IPS DF 4.7 (cell line): ENCODE data around the gene VSX2.

ENCODE experiments used
- DNase-seq: peaks from one replicate; pipeline ENCODE4 v3.0.0-alpha.2; 2013; ENCODE audit warnings: low spot score; ENCODE audit errors: extremely low read depth

Gene VSX2

DNA sequence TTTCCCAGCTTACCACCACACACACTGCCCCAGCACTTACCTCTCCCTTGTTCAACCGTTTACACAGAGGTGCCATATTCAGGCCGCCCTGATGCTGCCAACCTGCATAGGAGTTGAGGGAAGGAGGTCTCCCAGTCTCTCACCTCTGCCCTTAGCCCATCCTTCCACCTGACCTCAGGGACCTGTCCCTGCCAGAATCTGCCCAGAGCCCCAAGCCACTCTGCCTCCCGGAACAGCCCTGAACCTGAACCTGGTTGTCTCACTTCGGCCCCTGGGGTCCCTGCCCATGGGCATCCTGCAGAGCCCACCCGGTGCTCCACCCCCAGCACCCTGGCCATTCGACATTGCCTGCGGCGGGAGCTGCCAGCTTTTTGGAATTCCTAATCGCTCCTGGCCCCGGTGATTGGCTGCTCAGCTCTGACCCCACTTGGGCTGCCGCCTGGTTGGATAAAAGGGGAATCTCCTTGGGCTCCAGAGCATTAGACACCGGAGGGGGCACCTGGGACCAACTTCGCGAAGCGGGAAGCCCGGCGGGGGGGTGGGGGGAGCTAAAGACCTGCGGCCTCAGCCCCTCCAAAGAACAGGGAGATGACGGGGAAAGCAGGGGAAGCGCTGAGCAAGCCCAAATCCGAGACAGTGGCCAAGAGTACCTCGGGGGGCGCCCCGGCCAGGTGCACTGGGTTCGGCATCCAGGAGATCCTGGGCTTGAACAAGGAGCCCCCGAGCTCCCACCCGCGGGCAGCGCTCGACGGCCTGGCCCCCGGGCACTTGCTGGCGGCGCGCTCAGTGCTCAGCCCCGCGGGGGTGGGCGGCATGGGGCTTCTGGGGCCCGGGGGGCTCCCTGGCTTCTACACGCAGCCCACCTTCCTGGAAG lies at the start of gene VSX2:
Gene VSX2 (plus strand): TSS at position 476 of the 874 bp plus-strand sequence. CDS start 113 bp downstream, at position 589.
- DNase-seq, result no peak

DNA sequence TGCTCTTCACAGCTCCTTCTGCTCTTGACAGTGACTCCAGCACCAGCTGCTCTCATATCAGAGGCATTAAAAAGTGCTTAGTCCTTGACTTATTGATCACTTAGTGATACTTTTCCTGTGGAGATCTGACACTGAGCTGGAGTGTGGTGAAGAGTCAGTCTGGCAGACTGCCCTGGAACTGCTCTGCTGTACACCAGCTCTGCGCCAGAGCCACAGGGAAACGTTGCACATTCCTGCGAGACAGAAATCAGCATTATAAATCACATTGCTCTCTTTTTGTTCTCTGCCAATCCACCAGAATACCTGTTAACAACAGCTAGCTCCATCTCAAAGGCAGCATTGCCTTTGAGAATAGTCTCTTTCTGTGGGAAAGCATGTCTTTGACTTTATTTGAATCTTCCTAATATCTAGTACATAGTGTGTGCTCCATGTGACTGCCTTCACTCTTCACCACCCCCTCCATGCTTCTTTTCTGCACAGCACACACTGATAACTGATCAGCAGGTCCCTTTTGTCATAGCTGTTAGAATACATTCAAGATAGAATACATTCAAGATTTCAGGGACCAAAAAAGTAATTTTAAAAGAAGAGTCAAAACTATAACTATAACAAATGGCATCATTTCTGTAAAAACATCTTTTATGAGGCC lies 48.2 kb upstream of the VSX2 start:
- DNase-seq, result no peak

DNA sequence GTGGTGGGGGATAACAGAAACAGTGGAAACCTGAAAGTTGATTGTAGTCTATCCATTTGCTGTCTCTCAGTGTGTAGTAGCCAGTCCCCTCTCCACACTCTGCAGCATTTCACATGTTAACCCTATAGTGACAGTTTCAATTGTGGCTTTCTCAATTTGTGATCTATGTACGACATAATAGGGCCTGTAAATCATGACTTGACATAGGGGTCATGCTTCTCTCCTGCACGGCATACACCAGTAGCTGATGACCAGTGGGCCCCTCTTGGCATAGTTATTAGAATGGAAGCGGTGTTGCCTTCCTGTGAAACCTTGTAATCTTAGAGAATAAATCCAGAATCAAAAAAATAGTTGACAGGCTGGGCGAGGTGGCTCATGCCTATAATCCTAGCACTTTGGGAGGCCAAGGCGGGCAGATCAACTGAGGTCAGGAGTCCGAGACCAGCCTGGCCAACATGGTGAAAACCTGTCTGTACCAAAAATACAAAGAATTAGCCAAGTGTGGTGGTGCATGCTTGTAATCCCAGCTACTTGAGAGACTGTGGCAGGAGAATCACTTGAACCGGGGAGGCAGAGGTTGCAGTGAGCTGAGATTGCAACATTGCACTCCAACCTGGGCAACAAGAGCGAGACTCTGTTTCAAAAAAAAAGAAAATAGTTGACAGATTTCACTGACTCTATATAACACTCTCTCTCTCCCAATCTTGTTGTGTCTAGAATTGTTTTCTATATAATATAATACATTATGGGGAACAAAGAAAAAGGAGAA lies 44.6 kb upstream of the VSX2 start:
- DNase-seq, result no peak

DNA sequence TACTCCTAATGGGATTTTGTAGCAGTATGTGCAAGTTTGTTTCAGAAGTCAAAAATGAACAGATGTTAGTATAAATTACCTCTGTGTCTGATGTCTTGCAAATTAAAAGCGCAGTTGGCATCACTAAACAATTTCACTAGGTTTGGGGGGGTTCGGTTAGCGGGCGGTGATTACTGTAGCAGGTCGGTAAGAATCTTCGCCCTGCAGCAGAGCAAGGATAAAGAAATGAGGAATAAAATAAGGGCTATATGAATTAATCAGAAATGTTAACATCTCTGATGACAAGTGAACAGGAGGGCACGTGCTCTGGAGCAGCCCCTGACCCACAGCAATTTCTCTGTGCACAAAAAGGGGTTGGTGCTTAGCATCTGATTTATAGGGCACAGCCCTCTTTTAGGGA lies 43.6 kb upstream of the VSX2 start:
- no peak for DNase-seq

DNA sequence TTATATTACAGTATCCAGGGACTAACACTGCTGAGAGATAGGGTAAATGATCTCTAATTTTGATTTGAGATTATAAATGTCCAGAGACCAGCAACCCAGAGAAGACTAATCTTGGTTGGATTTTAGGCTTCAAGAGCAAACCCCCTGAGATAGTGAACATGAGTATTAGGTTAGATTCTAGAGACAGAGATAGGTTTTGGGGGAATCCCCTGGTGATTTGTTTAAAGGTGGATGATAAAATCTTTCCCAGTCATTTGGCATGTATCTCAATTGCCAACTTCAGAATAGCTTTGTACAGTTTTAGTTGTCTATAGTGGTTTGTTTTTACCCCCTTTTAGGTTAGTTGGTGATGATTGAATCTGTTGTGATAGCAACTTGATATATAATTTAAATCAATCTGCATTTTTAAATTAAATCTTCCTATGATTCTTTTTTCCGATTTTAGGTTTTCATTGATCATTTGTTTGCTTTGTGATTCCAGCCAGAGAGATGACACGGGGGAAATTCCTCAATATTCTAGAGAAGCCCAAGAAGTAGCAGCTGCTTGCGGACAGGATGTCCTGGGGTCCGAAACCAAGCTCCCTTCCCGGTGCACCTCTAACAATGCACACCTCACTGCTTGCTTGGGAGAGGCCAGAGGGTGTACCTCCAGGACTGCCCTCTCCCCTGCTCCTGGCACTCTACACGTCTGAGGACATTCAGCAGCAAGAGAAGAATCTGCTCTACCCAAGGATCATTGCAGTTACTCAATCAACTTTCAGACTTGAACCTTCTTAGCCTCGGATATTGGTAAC lies 40.6 kb upstream of the VSX2 start:
- no peak for DNase-seq

DNA sequence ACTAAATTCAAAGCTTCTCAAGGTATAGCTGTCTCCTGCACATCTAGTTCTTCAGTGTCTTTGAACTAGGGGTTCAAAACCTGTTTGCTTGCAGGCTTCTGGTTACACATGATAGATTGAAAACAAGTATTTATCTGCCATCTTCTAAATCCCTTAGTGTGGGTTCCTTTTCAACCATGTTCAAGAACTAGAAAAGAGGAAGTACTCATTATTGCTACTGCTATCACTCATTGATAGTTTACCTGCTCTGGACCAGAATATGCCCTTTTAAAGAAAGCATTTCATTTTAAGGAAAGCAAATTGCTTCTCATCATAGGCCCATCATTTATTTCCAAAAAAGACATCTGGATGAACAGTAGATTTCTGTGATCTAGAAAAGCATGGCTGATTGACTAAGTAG lies 37.1 kb upstream of the VSX2 start:
- no peak for DNase-seq

DNA sequence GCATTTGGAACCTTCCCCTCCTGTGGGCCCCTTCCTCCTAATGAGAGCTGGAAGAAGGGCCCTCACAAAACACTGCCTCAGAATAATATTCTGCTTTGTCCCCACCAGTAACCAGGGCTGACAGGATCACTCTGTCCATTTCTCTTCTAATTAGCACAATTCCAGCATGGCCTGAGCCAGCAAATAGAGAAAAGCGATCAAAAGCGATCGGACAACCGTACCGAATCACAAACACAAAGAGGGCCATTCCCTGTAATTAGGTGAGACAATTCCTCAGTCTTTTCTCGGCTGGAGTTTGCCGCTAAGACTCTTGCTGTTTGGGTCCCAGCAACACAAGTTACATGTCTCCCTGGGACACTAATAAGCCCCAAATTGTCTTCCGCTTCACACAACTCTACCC lies 35.6 kb upstream of the VSX2 start:
- no peak for DNase-seq

DNA sequence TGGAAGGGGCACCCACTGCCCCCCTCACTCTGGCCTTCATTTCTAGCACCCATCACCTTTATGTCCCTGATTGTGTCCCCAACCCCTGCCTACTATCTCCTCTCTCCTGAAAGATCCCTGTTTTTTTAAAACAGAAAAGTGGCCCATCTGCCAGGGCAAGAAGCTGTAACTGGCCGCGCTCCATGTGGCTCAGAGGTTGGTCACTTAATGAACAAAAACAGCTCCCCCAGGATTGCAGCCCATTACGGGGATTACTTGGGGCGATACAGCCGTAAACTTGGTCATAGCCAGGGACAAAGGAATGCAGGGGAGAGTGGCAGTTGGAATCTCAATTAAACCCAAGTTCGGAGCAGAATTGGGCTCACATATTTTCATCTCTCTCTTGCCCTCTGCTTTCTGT lies 34.8 kb upstream of the VSX2 start:
- DNase-seq, result no peak

DNA sequence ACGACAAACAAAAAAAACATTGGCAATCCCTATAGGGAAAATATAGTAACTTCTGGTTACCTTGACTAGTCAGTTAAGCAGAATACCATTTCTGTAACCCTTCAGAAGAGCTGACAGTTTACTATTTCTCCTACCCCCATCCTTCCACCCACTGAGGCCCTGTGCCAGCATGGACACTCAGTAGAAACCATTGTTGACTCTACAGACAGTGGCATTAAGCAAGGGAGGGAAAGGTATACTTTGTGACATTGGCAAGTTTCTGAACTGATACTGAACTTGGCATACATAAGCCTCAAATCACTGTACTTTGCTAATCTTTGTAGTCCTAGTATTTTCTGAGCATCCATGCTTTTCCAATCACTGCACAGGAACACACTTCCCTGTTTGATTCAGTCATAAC lies 33.4 kb upstream of the VSX2 start:
- DNase-seq, result no peak

DNA sequence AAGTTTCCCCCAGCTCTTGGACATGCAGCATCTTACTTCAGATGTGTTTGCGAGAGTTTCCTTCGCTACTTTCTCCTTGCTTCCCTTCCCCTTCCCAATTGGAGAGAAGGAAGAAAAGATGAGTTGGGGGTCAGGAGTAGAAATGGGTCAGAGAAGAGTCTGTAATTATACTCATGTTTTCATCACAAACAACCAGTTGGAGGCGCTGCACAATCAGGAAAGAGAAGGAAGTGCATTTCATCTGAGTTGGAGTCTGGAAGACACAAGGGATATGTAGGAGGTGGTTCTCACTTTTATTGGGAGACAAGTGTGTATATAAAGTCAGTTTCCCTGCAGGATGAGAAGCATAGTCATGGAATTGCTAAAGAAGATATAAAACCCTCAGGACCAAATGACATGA lies 31.3 kb upstream of the VSX2 start:
- peak; percentile 22 for DNase-seq

DNA sequence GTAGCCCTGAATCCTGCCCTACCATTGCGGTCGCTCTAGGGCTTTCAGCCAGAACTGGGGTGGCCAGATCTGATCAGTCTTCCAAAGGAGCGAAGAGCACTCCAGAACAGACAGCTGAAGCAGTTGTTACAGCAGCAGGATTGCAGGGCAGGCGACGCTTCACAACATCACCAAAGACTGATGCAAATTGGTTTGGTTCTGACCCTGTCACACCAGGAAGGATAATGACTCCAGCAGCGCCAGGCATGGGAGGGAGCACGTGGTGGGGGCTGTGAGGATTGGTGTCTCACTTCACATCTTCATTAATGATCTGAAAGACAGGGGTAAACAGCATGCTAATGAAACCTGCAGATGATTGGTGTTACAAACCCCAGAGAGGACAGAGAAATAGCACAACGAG lies 30.6 kb upstream of the VSX2 start:
- DNase-seq, result no peak

DNA sequence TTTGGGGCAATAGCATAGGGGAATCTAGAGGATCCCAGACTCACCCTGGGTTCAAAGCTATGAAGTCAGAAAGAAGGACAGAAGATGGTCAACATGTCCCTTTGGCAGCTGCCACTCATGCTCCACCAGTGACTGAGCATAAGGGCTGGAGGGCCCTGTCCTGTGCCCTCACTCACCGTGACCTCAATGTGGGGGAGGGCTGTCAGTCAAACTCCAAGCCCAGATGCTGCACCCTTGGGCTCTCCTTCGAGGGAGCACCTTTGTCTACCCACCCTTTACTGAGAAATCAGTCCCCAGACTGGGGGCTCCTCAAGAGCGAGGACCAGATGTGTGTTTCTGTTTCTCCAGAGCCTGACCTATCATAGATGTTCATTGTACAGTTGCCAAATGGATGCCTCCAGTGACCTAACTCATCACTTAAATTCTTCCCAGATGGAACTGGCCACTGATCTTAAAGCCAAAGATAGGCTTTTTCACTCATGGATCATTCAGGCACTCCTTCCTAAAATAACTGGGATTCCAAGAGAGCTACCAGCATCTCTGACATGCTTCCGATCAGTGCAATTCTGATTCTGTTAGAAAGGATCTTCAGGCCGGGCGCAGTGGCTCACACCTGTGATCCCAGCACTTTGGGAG lies 27.2 kb upstream of the VSX2 start:
- no peak for DNase-seq

DNA sequence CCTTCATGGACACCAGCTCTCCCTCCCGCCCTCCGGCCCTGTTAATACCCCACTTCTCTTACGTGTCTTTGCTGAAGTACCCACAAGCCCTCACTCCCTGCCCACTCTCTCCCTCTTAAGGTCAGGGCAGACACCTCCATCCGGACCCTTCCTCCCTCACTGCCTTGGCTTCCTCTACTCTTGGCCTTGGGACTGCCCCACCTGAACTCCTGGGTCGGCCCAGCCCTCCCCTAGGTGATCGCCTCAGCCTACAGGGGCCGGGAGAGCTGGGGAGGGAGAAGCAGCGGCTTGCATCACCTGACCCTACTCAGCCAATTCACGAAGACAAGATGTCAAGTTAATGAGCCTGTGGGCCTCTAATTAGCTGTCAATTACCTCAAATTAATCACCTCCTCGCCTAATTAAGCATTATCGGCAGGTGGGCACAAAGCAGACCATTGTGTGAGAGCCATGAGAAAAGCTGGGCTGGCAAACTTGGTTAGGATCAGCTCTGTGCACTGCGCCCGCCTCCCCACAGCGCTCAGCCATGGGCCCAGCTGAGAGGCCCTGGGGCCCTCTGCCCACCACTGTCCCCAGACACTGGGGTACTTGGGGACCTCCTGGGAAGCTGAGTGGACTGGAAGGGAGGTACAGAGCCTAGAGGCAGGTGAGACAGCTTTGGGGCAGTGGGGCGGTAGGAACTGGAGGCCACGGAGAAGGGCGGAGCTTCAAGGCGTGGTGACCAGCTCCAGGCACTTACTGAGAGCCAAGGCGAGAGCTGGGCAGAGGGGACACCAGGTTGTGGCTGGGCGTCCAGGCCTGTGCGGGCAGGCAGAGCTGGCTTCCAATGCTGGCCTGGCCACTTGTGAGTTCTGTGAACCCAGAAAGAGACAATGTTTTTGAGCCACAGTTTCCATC lies 25.1 kb upstream of the VSX2 start:
- no peak for DNase-seq

DNA sequence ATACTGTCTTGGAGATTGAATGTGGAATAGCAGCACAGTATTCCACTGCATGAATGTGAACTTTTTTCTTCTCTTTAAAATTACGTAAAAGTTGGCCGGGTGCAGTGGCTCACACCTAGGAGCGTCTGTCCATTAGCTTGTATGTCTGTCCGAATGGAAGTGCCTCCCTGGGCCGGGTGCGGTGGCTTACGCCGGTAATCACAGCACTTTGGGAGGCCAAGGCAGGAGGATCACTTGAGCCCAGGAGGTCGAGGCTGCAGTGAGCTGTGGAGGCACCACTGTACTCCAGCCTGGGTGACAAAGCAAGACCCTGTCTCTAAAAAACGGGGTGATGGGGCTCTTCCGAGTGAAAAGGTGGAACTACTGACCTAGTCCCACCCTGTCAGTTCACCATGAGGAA lies 22.6 kb upstream of the VSX2 start:
- no peak for DNase-seq

DNA sequence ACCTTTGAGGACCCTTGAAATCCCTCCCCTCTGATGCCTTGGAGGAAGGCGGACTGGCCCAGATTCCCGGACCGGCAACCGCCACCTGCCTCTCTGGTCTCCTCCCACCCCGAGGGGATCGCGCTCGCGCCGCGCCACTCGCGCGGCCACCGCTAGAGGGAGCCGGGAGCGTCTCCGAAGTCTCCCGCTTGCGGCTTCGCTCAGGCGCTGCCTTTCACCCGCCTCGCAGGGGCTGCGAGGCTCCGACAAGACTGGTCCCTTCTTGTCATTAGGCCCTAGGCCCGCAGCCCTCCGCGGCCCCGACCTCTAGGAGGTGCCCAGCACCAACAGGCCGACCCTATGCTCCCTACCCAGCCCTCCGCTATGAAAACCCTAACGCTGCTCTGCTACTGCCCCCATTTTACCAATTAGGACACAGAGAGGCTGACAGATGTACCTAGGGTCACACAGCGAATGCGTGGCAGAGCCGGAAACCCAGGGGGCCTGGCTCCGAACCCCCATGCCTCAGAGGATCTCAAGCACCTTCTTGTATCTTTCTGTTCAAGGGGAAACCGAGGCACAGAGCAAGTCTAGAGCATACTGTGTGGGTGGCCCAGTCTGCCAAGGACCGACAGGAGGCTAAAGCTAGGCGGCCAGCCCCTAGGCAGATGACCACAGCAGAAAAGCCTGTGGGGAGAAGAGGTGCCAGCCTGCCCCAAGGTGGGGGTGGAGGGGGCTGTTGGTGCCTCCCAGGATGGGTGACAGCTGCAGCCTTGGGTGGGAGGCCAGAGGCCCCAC lies 21.4 kb upstream of the VSX2 start:
- peak; percentile 53 for DNase-seq

DNA sequence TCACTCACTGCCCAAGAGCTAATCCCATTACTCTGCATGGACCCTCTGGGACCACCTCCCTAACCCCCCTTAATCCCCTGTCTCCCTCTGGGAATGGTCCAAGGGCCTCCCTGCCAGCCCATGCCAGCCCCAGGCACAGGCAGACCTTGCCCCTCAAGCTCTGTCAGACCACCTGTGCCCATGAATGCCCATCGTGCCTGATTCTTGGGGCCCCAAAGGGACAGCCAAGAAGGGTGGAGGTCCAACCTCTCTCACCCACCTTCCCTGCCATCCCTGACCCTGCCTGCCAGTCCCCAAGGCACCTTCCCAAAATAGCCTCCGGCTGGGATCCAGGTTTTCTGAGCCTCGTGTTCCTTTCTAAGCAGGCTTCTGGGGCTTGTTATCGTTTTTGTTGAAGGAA lies 20.8 kb upstream of the VSX2 start:
- DNase-seq, result no peak

DNA sequence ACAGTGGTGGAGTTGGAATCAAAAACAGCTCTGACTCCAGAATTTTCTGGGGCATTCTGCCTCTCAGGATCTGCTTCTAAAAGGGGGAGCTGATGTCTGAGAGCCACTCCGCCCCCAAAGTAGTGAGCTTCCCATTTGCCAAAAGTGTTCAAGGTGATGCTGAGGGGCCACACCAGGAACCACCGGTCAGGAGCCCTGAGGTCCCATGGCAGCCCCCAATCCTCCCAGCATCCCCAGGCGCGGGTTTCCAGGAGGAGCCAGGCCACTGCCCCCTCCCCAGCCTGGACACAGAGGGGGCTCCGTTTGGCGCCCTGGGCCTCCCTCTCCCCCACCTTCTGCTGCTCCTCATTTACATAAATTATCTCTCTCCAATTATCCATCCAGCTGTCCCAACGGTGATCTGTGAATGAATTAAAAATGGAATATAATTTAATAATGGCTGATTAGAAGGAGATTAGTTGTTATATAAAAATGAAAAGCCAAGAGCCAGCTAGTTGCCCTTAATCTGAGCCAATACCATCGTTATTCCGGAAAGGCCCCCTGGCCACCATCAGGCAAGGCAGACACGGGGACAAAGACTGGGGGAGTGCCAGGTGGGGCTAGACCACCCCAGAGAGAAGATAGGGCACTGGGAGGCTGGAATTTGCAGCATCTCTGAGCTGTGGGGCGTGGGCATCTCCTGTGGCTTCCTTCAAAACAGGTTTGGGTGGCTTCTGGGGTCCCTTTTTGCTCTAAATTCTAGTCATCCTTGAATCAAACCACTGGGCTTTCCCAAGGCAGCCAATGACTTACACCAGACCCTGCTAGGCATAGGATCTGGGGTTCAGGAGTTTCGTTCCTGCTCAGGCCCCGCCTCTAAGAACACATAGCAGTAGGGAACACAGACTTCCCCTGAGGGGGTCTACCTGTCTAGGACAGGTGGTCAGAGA lies 19.7 kb upstream of the VSX2 start:
- DNase-seq, result no peak

DNA sequence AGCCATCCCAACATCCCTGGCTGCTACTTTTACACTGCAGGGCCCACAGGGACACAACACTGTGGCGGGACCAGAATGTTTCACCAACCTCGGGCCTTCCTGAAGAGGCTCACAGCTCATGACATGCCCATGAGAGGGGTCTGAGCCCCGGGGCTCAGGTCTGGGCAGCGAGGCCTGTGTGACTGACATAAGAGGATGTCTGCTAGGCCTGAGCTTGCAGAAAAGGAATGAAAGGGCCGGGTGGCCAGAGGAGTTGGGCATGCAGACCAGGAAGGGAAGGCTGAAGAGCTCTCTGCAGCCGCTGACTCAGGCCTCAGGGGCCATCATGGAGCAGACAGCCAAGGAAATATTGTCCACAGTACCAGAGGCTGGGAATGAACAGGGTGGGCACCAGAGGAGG lies 18.3 kb upstream of the VSX2 start:
- no peak for DNase-seq
